ENCODE data around the gene DHRS12. TPM values are rescaled to one million over a fixed set of nuclear protein-coding genes. Genes with fewer than 3 reads are reported as not detected.

Gene DHRS12, protein sequence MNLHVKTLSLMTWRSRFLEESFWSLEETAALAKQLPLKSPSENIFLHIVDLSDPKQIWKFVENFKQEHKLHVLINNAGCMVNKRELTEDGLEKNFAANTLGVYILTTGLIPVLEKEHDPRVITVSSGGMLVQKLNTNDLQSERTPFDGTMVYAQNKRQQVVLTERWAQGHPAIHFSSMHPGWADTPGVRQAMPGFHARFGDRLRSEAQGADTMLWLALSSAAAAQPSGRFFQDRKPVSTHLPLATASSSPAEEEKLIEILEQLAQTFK
- total RNA-seq, result 10 to 100 TPM in 2 of 5 donors, 1 to 10 TPM in 2, not detected in 1; 4.2 to 18.1 (median 10.6) TPM
- 10 to 100 TPM; 14.1 to 27.2 (median 20.9) TPM for polyA plus RNA-seq
- long read RNA-seq, donor 1, partial matches to known transcripts, result 0 of 2 reads
- long read RNA-seq, donor 1, other reads (novel, unspliced or antisense), result 0 of 2 reads
- long read RNA-seq, donor 2, result 0 reads
- long read RNA-seq, donor 3, partial matches to known transcripts, result 0 of 1 reads
- long read RNA-seq, donor 3, other reads (novel, unspliced or antisense), result 0 of 1 reads
- long read RNA-seq, donor 4, result 0 reads
- long read RNA-seq, donor 5, result 0 reads
- long read RNA-seq, donor 6, partial matches to known transcripts, result 5 of 14 reads
- long read RNA-seq, donor 6, other reads (novel, unspliced or antisense), result 7 of 14 reads
- long read RNA-seq, donor 7, result 0 reads
- long read RNA-seq, donor 8, result 0 reads
- long read RNA-seq, donor 9, result 0 reads
- long read RNA-seq, donor 10, result 0 reads

DNA sequence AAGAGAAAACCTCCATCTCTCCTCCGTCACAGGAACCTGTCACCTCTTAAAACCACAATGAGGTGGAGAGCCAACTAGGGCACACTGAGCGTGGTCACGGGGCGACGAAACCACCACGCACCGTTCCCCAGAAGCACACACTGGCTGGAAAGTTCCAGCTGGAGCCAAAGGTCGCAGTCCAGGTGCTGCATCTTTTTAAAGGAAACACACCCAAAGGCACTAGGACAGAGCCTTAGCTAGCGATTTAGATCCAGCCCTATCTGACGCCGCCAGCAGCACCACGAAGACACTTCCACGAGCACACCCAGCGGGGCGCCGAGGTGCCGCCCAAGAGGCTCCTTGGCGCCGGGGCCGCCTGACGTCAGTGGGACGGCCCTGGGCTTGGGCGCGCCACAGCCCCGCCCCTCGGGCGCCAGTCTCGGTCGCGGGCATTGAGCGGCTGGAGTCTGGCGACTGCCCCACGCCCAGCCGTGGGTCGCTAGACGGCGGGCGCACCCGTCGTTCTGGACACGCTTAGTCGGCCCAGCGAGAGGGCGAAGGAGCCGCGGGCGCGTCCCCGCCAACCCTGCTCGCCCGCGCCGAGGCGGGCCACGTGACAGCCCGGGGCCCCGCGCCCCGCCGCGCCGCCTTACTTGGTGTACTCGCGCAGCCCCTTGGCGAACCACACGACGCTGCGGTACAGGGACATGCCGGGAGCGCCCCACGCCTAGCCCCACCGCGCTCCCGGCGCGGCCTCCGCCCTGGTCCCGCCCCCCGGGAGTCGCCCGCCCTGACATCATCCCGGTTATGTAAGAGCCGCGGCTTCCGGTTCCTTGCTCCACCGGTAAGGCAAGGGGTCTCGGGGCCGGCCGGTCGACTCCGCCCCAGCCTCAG, at the start of gene DHRS12:
TSS of gene DHRS12 (minus strand) at position 742 of the 873 bp plus-strand sequence. CDS start 4,504 bp downstream, outside the sequence.
- Histone ChIP-seq H3K4me1 (peaks cover 26 to 53% (median 43%) of the 10 kb centered on the region in 4 donors), H3K27me3 (no peaks in the 10 kb centered on the region), H3K36me3 (peaks cover 3 to 6% (median 4%) of the 10 kb centered on the region in 4 donors), H3K9me3 (no peaks in the 10 kb centered on the region), H3K27ac (peak within 1 kb of the TSS; percentile 98 to 100 (median 100)), H3K4me3 (peak within 1 kb of the TSS; percentile 50 to 88 (median 72))
- intact Hi-C loops (cut with DNase I; ENCODE audit: low total_unique reads), result no loop called here
- WGBS, 5 donors, result 0 to 2% (median 0%) methylated on average over 14 to 91 of the region's 91 CpGs
- TF ChIP-seq EP300 (IDR thresholded peaks at IDR 0.05) (no peak), POLR2AphosphoS5 (IDR thresholded peaks at IDR 0.05) (peak; percentile 81 to 88 (median 88)), POLR2A (IDR thresholded peaks at IDR 0.05) (peak in 2 of 4 donors; percentile 39 to 61)
- TF ChIP-seq, protein P1, sequence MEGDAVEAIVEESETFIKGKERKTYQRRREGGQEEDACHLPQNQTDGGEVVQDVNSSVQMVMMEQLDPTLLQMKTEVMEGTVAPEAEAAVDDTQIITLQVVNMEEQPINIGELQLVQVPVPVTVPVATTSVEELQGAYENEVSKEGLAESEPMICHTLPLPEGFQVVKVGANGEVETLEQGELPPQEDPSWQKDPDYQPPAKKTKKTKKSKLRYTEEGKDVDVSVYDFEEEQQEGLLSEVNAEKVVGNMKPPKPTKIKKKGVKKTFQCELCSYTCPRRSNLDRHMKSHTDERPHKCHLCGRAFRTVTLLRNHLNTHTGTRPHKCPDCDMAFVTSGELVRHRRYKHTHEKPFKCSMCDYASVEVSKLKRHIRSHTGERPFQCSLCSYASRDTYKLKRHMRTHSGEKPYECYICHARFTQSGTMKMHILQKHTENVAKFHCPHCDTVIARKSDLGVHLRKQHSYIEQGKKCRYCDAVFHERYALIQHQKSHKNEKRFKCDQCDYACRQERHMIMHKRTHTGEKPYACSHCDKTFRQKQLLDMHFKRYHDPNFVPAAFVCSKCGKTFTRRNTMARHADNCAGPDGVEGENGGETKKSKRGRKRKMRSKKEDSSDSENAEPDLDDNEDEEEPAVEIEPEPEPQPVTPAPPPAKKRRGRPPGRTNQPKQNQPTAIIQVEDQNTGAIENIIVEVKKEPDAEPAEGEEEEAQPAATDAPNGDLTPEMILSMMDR (IDR thresholded peaks at IDR 0.05), result no peak
- DNase-seq, result peak; percentile 93 to 97

DNA sequence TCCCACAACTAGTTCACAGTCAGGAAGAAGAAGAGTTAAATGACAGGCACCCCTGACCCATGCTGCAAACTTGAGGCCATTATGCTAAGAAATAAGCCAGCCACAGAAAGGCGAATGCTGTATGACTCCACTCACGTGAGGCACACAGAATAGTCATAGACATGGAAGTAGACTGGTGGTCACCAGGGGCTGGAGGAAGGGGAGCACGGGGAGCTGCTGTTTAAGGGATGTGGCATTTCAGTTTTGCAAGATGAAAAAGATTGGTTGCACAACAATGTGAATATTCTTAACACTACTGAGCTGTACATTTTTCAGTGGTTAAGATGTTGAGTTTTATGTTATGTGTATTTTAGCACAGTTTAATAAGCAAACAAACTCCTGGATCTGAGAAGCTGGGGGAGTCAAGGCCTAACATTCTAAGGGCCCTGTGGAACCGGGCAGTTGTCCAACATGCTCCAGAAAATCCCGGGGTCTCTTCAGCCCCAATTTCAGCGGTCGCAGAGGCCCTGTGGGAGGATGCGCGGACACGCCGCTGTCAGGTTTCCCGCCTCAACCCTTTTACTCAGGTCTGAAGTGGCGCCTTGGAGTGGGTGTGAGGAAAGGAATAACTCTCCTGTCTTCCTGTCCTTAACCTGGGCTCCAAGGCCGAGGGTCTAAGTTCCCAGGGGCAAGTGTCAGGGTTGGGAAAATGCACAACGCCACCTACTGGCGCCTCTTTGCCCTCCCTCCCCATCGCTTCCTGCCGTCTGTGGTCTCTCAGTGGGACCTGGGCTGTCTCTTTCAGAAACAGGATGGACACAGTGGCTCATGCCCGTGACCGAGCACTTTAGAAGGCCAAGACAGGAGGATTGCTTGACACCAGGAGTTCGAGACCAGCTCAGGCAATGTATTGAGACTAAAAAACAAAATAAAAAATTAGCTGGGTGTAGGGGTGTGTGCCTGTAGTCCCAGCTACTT, 45.5 kb upstream of the DHRS12 start:
- H3K27me3 ChIP-seq, result peaks cover 0 to 7% (median 3%) of the 10 kb centered on the region in 3 donors
- H3K27ac ChIP-seq, result no peak overlapping the region
- H3K4me3 ChIP-seq, result no peak overlapping the region
- no peaks in the 10 kb centered on the region for H3K9me3 ChIP-seq
- peaks cover 0 to 8% (median 8%) of the 10 kb centered on the region in 4 donors for H3K4me1 ChIP-seq
- TF ChIP-seq, protein P1 (IDR thresholded peaks at IDR 0.05), result peak in 2 of 7 experiments; percentile 17 to 45
- no peak for TF ChIP-seq POLR2A (IDR thresholded peaks at IDR 0.05)
- no peaks in the 10 kb centered on the region for H3K36me3 ChIP-seq
- 68 to 71% (median 70%) methylated on average over 21 of the region's 21 CpGs for WGBS, 5 donors
- intact Hi-C loops (cut with DNase I; ENCODE audit: low total_unique reads), result no loop called here
- peak in 1 of 2 donors; percentile 38 for DNase-seq

DNA sequence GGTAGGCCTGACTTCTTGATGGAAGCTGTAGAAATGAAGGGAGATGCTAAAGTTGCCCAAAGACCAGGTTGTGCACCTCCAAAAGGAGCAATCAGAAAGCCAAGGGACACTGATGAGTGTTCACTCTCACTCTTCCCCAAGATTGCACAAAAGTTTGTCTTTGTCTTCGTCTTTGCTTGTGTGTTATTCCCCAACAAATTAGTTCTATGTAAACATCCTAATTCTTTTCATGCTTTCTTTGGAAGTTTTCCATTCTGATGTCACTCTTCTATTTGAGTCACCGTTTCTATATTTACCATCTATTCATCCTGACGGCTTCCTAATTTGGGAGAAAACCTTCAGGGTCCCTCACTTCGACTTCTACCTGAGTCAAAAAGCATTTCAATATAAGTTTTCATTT, 44.7 kb upstream of the DHRS12 start:
- WGBS, 5 donors, result 30 to 52% (median 34%) methylated on average over 4 of the region's 4 CpGs
- TF ChIP-seq EP300 (IDR thresholded peaks at IDR 0.05) (no peak), POLR2AphosphoS5 (IDR thresholded peaks at IDR 0.05) (no peak), POLR2A (IDR thresholded peaks at IDR 0.05) (no peak)
- TF ChIP-seq, protein P1 (IDR thresholded peaks at IDR 0.05), result no peak
- peaks cover 0 to 15% (median 3%) of the 10 kb centered on the region in 3 donors for H3K27me3 ChIP-seq
- intact Hi-C loops (cut with DNase I; ENCODE audit: low total_unique reads), result no loop called here
- peaks cover 0 to 8% (median 8%) of the 10 kb centered on the region in 4 donors for H3K4me1 ChIP-seq
- H3K36me3 ChIP-seq, result no peaks in the 10 kb centered on the region
- no peak overlapping the region for H3K4me3 ChIP-seq
- H3K9me3 ChIP-seq, result no peaks in the 10 kb centered on the region
- DNase-seq, result no peak
- H3K27ac ChIP-seq, result no peak overlapping the region
